ENCODE data around the gene CT45A10.
"Not testable (repeated sequence)": the region's sequence is repeated elsewhere in the genome, so short reads cannot be mapped to it uniquely, and the experiment has no call there.

CT45A10 gene

GRCh38 chrX:135893294-135893817 lies at the start of gene CT45A10, which contains the start of gene SAGE1:
Gene CT45A10, minus strand, starts transcription at chrX:135893444. Its CDS starts 8,100 bp downstream, at chrX:135885344.
Gene SAGE1, plus strand, starts transcription at chrX:135893716. Its CDS starts 2,527 bp downstream, at chrX:135896243.
- Histone ChIP-seq H3K4me3 (ENCODE audit: low read length) (no peak within 1 kb of the TSS), H3K27me3 (ENCODE audit: control insufficient read depth, insufficient read depth, low read length) (no peaks in the 10 kb centered on the region), H3K4me1 (ENCODE audit: control insufficient read depth, insufficient read depth, low read length) (no peaks in the 10 kb centered on the region), H3K9me3 (ENCODE audit: control insufficient read depth, low read length) (no peaks in the 10 kb centered on the region), H3K36me3 (ENCODE audit: control insufficient read depth, insufficient read depth, low read length) (no peaks in the 10 kb centered on the region), H3K9ac (ENCODE audit: low read length) (no peak within 1 kb of the TSS)

GRCh38 chrX:135931644-135932487 lies 38.6 kb upstream of the CT45A10 start:
- Histone ChIP-seq H3K4me3 (ENCODE audit: low read length) (no peak overlapping the region), H3K9me3 (ENCODE audit: control insufficient read depth, low read length) (no peaks in the 10 kb centered on the region), H3K27me3 (ENCODE audit: control insufficient read depth, insufficient read depth, low read length) (no peaks in the 10 kb centered on the region), H3K4me1 (ENCODE audit: control insufficient read depth, insufficient read depth, low read length) (no peaks in the 10 kb centered on the region), H3K36me3 (ENCODE audit: control insufficient read depth, insufficient read depth, low read length) (no peaks in the 10 kb centered on the region), H3K9ac (ENCODE audit: low read length) (no peak overlapping the region)

- H3K9ac ChIP-seq (ENCODE audit: low read length) = no peak overlapping the region
- no peaks in the 10 kb centered on the region for H3K27me3 ChIP-seq (ENCODE audit: control insufficient read depth, insufficient read depth, low read length)
- no peak overlapping the region for H3K4me3 ChIP-seq (ENCODE audit: low read length)
- H3K9me3 ChIP-seq (ENCODE audit: control insufficient read depth, low read length) = no peaks in the 10 kb centered on the region
- H3K4me1 ChIP-seq (ENCODE audit: control insufficient read depth, insufficient read depth, low read length) = no peaks in the 10 kb centered on the region
- H3K36me3 ChIP-seq (ENCODE audit: control insufficient read depth, insufficient read depth, low read length) = no peaks in the 10 kb centered on the region
Observed at GRCh38 chrX:135927897-135928296, 34.7 kb upstream of the CT45A10 start.

- no peaks in the 10 kb centered on the region for H3K27me3 ChIP-seq (ENCODE audit: control insufficient read depth, insufficient read depth, low read length)
- no peaks in the 10 kb centered on the region for H3K4me1 ChIP-seq (ENCODE audit: control insufficient read depth, insufficient read depth, low read length)
- no peak overlapping the region for H3K4me3 ChIP-seq (ENCODE audit: low read length)
- H3K36me3 ChIP-seq (ENCODE audit: control insufficient read depth, insufficient read depth, low read length) = no peaks in the 10 kb centered on the region
- H3K9me3 ChIP-seq (ENCODE audit: control insufficient read depth, low read length) = no peaks in the 10 kb centered on the region
- no peak overlapping the region for H3K9ac ChIP-seq (ENCODE audit: low read length)
Observed at GRCh38 chrX:135923353-135923752, 30.1 kb upstream of the CT45A10 start.

GRCh38 chrX:135920516-135920915 lies 27.3 kb upstream of the CT45A10 start:
- not testable (repeated sequence) for H3K9me3 ChIP-seq (ENCODE audit: control insufficient read depth, low read length); H3K9ac ChIP-seq (ENCODE audit: low read length); H3K4me1 ChIP-seq (ENCODE audit: control insufficient read depth, insufficient read depth, low read length); H3K36me3 ChIP-seq (ENCODE audit: control insufficient read depth, insufficient read depth, low read length); H3K4me3 ChIP-seq (ENCODE audit: low read length); H3K27me3 ChIP-seq (ENCODE audit: control insufficient read depth, insufficient read depth, low read length)

GRCh38 chrX:135914404-135914803 lies 21.2 kb upstream of the CT45A10 start:
- no peaks in the 10 kb centered on the region for H3K4me1 ChIP-seq (ENCODE audit: control insufficient read depth, insufficient read depth, low read length)
- no peaks in the 10 kb centered on the region for H3K27me3 ChIP-seq (ENCODE audit: control insufficient read depth, insufficient read depth, low read length)
- H3K9ac ChIP-seq (ENCODE audit: low read length) = no peak overlapping the region
- H3K4me3 ChIP-seq (ENCODE audit: low read length) = no peak overlapping the region
- H3K36me3 ChIP-seq (ENCODE audit: control insufficient read depth, insufficient read depth, low read length) = no peaks in the 10 kb centered on the region
- H3K9me3 ChIP-seq (ENCODE audit: control insufficient read depth, low read length) = no peaks in the 10 kb centered on the region

- Histone ChIP-seq H3K9ac (ENCODE audit: low read length) (no peak overlapping the region), H3K9me3 (ENCODE audit: control insufficient read depth, low read length) (no peaks in the 10 kb centered on the region), H3K4me1 (ENCODE audit: control insufficient read depth, insufficient read depth, low read length) (no peaks in the 10 kb centered on the region), H3K36me3 (ENCODE audit: control insufficient read depth, insufficient read depth, low read length) (no peaks in the 10 kb centered on the region), H3K27me3 (ENCODE audit: control insufficient read depth, insufficient read depth, low read length) (no peaks in the 10 kb centered on the region), H3K4me3 (ENCODE audit: low read length) (no peak overlapping the region)
Observed at GRCh38 chrX:135910251-135910650, 17.0 kb upstream of the CT45A10 start.

GRCh38 chrX:135892781-135893180 lies 463 bp downstream of the CT45A10 start:
- no peak overlapping the region for H3K9ac ChIP-seq (ENCODE audit: low read length)
- H3K36me3 ChIP-seq (ENCODE audit: control insufficient read depth, insufficient read depth, low read length) = no peaks in the 10 kb centered on the region
- H3K4me3 ChIP-seq (ENCODE audit: low read length) = no peak overlapping the region
- no peaks in the 10 kb centered on the region for H3K4me1 ChIP-seq (ENCODE audit: control insufficient read depth, insufficient read depth, low read length)
- H3K27me3 ChIP-seq (ENCODE audit: control insufficient read depth, insufficient read depth, low read length) = no peaks in the 10 kb centered on the region
- H3K9me3 ChIP-seq (ENCODE audit: control insufficient read depth, low read length) = no peaks in the 10 kb centered on the region

- H3K9me3 ChIP-seq (ENCODE audit: control insufficient read depth, low read length) = no peaks in the 10 kb centered on the region
- no peak overlapping the region for H3K9ac ChIP-seq (ENCODE audit: low read length)
- H3K36me3 ChIP-seq (ENCODE audit: control insufficient read depth, insufficient read depth, low read length) = no peaks in the 10 kb centered on the region
- H3K4me3 ChIP-seq (ENCODE audit: low read length) = no peak overlapping the region
- H3K27me3 ChIP-seq (ENCODE audit: control insufficient read depth, insufficient read depth, low read length) = no peaks in the 10 kb centered on the region
- H3K4me1 ChIP-seq (ENCODE audit: control insufficient read depth, insufficient read depth, low read length) = no peaks in the 10 kb centered on the region
Observed at GRCh38 chrX:135890087-135890585, 3.1 kb downstream of the CT45A10 start.

- not testable (repeated sequence) for H3K36me3 ChIP-seq (ENCODE audit: control insufficient read depth, insufficient read depth, low read length); H3K9ac ChIP-seq (ENCODE audit: low read length); H3K4me1 ChIP-seq (ENCODE audit: control insufficient read depth, insufficient read depth, low read length); H3K9me3 ChIP-seq (ENCODE audit: control insufficient read depth, low read length); H3K27me3 ChIP-seq (ENCODE audit: control insufficient read depth, insufficient read depth, low read length); H3K4me3 ChIP-seq (ENCODE audit: low read length)
Observed at GRCh38 chrX:135888976-135889375, 4.3 kb downstream of the CT45A10 start.

GRCh38 chrX:135888230-135888629 lies 5.0 kb downstream of the CT45A10 start:
- H3K36me3 ChIP-seq (ENCODE audit: control insufficient read depth, insufficient read depth, low read length); H3K9me3 ChIP-seq (ENCODE audit: control insufficient read depth, low read length); H3K4me1 ChIP-seq (ENCODE audit: control insufficient read depth, insufficient read depth, low read length); H3K27me3 ChIP-seq (ENCODE audit: control insufficient read depth, insufficient read depth, low read length); H3K4me3 ChIP-seq (ENCODE audit: low read length); H3K9ac ChIP-seq (ENCODE audit: low read length): not testable (repeated sequence)

GRCh38 chrX:135882741-135883140 lies 10.5 kb downstream of the CT45A10 start:
- H3K4me1 ChIP-seq (ENCODE audit: control insufficient read depth, insufficient read depth, low read length); H3K4me3 ChIP-seq (ENCODE audit: low read length); H3K9me3 ChIP-seq (ENCODE audit: control insufficient read depth, low read length); H3K27me3 ChIP-seq (ENCODE audit: control insufficient read depth, insufficient read depth, low read length); H3K9ac ChIP-seq (ENCODE audit: low read length); H3K36me3 ChIP-seq (ENCODE audit: control insufficient read depth, insufficient read depth, low read length): not testable (repeated sequence)
